MM.1S (cell line): Measurements from ENCODE around the gene DLD.

ENCODE experiments used
- DNase-seq: peaks from one replicate; pipeline ENCODE4 v3.0.0-alpha.2; 2015
- H2AFZ ChIP-seq: fragments of 300-600 bp; sonication (generic); 2 replicates; pipeline ENCODE4 v1.6.0; 2016; ENCODE audit warnings: antibody characterized with exemption, low read length
- H3F3A ChIP-seq: fragments of 300-600 bp; sonication (generic); 2 replicates; pipeline ENCODE4 v1.6.1; 2016; ENCODE audit warnings: mild to moderate bottlenecking, antibody characterized with exemption, low read length, moderate library complexity, mixed read lengths; ENCODE audit not compliant: insufficient read depth
- H3K27ac ChIP-seq: fragments of 300-600 bp; sonication (generic); 2 replicates; pipeline ENCODE4 v1.5.1; 2016; ENCODE audit warnings: mild to moderate bottlenecking, low read length
- H3K27me3 ChIP-seq: fragments of 300-600 bp; sonication (generic); replicated peaks from 2 replicates; pipeline ENCODE4 v1.6.0; 2016; ENCODE audit warnings: low read length; ENCODE audit not compliant: insufficient read depth
- H3K36me3 ChIP-seq: fragments of 300-600 bp; sonication (generic); replicated peaks from 2 replicates; pipeline ENCODE4 v1.6.1; 2016; ENCODE audit warnings: mild to moderate bottlenecking, low read length, mixed read lengths; ENCODE audit not compliant: insufficient read depth
- H3K4me1 ChIP-seq: fragments of 300-600 bp; sonication (generic); 2 replicates; pipeline ENCODE4 v1.6.1; 2016; ENCODE audit warnings: low read length, mixed read lengths
- H3K4me2 ChIP-seq: fragments of 300-600 bp; sonication (generic); 2 replicates; pipeline ENCODE4 v1.6.0; 2016; ENCODE audit warnings: low read depth, low read length
- H3K4me3 ChIP-seq: fragments of 300-600 bp; sonication (generic); 2 replicates; pipeline ENCODE4 v1.5.1; 2016; ENCODE audit warnings: low read length, mixed read lengths
- H3K79me2 ChIP-seq: fragments of 300-600 bp; sonication (generic); 2 replicates; pipeline ENCODE4 v1.6.1; 2016; ENCODE audit warnings: mixed run types, low read length, mixed read lengths
- H3K9ac ChIP-seq: fragments of 300-600 bp; sonication (generic); 2 replicates; pipeline ENCODE4 v1.6.1; 2016; ENCODE audit warnings: low read length, mixed read lengths
- H3K9me2 ChIP-seq: fragments of 300-600 bp; sonication (generic); replicated peaks from 2 replicates; pipeline ENCODE4 v1.6.1; 2016; ENCODE audit warnings: mild to moderate bottlenecking, low read length, mixed read lengths; ENCODE audit not compliant: insufficient read depth
- H3K9me3 ChIP-seq: fragments of 300-600 bp; sonication (generic); replicated peaks from 2 replicates; pipeline ENCODE4 v1.6.1; 2016; ENCODE audit warnings: mild to moderate bottlenecking, low read length, mixed read lengths; ENCODE audit not compliant: insufficient read depth
- H4K20me1 ChIP-seq: fragments of 300-600 bp; sonication (generic); 2 replicates; pipeline ENCODE4 v1.6.1; 2016; ENCODE audit warnings: mild to moderate bottlenecking, low read length, moderate library complexity, mixed read lengths; ENCODE audit not compliant: insufficient read depth
- CTCF ChIP-seq: fragments of 300-600 bp; sonication (generic); IDR thresholded peaks from 2 replicates; pipeline ENCODE4 v1.5.1; 2016; ENCODE audit warnings: antibody characterized with exemption, low read length, mixed read lengths
- EZH2 ChIP-seq: fragments of 300-600 bp; sonication (generic); optimal IDR thresholded peaks from 2 replicates; pipeline ENCODE3; 2017; ENCODE audit warnings: low read depth, mild to moderate bottlenecking, antibody characterized with exemption, low read length, mixed read lengths
- EZH2phosphoT487 ChIP-seq: fragments of 300-600 bp; sonication (generic); IDR thresholded peaks from 2 replicates; pipeline ENCODE4 v1.6.1; 2018; ENCODE audit warnings: antibody characterized with exemption, low read length

The DLD gene

GRCh38 chr7:107877731-107878382 is 13.1 kb upstream of the DLD start:
- H3K4me2 ChIP-seq, result no peak overlapping the region
- H3K9me3 ChIP-seq, result no peaks in the 10 kb centered on the region
- no peak for TF ChIP-seq EZH2
- TF ChIP-seq EZH2phosphoT487, result no peak
- no peak for TF ChIP-seq CTCF
- H3K36me3 ChIP-seq, result no peaks in the 10 kb centered on the region
- H3K4me1 ChIP-seq, result no peaks in the 10 kb centered on the region
- H3K4me3 ChIP-seq, result no peak overlapping the region
- no peaks in the 10 kb centered on the region for H3F3A ChIP-seq
- no peaks in the 10 kb centered on the region for H4K20me1 ChIP-seq
- no peaks in the 10 kb centered on the region for H3K79me2 ChIP-seq
- no peak for DNase-seq
- H3K9me2 ChIP-seq, result no peaks in the 10 kb centered on the region
- H3K9ac ChIP-seq, result no peak overlapping the region
- no peaks in the 10 kb centered on the region for H3K27me3 ChIP-seq
- H2AFZ ChIP-seq, result no peak overlapping the region
- no peak overlapping the region for H3K27ac ChIP-seq

GRCh38 chr7:107878636-107879035 is 12.3 kb upstream of the DLD start:
- Histone ChIP-seq H3K9me3 (no peaks in the 10 kb centered on the region), H3K79me2 (no peaks in the 10 kb centered on the region), H3K27ac (no peak overlapping the region), H3K9me2 (no peaks in the 10 kb centered on the region), H3K36me3 (no peaks in the 10 kb centered on the region), H3F3A (no peaks in the 10 kb centered on the region), H3K4me2 (no peak overlapping the region), H2AFZ (no peak overlapping the region), H3K27me3 (no peaks in the 10 kb centered on the region), H3K9ac (no peak overlapping the region), H3K4me1 (no peaks in the 10 kb centered on the region), H3K4me3 (no peak overlapping the region), H4K20me1 (no peaks in the 10 kb centered on the region)
- no peak for DNase-seq
- TF ChIP-seq EZH2 (no peak), EZH2phosphoT487 (no peak), CTCF (no peak)

- DNase-seq, result peak; percentile 60
- Histone ChIP-seq H3K4me3 (no peak overlapping the region), H3K27me3 (no peaks in the 10 kb centered on the region), H3K27ac (no peak overlapping the region), H3K9ac (no peak overlapping the region), H3K79me2 (no peaks in the 10 kb centered on the region), H3K9me3 (no peaks in the 10 kb centered on the region), H4K20me1 (no peaks in the 10 kb centered on the region), H3F3A (no peaks in the 10 kb centered on the region), H3K4me1 (no peaks in the 10 kb centered on the region), H3K4me2 (no peak overlapping the region), H2AFZ (no peak overlapping the region), H3K36me3 (no peaks in the 10 kb centered on the region), H3K9me2 (no peaks in the 10 kb centered on the region)
- TF ChIP-seq EZH2phosphoT487 (no peak), CTCF (peak; percentile 95)
These were observed 11.5 kb upstream of the DLD start for GRCh38 chr7:107879400-107880035.
